Amygdala (tissue), 56 donors: ENCODE measurements around the gene SERPINA12.
A peak's percentile ranks its signal among the peaks of the same experiment; 100 is the strongest.

Experiments
- DNase-seq, 56 donors: peaks; one replicate each; lab custom pipeline; 2025; lab: John Stamatoyannopoulos, UW

Gene SERPINA12, protein sequence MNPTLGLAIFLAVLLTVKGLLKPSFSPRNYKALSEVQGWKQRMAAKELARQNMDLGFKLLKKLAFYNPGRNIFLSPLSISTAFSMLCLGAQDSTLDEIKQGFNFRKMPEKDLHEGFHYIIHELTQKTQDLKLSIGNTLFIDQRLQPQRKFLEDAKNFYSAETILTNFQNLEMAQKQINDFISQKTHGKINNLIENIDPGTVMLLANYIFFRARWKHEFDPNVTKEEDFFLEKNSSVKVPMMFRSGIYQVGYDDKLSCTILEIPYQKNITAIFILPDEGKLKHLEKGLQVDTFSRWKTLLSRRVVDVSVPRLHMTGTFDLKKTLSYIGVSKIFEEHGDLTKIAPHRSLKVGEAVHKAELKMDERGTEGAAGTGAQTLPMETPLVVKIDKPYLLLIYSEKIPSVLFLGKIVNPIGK

GRCh38 chr14:94509356-94509755 lies at the start of gene SERPINA12:
Gene SERPINA12, minus strand, starts transcription at chr14:94509469. Its CDS starts 11,072 bp downstream, at chr14:94498397.
- DNase-seq: no peak

DNA sequence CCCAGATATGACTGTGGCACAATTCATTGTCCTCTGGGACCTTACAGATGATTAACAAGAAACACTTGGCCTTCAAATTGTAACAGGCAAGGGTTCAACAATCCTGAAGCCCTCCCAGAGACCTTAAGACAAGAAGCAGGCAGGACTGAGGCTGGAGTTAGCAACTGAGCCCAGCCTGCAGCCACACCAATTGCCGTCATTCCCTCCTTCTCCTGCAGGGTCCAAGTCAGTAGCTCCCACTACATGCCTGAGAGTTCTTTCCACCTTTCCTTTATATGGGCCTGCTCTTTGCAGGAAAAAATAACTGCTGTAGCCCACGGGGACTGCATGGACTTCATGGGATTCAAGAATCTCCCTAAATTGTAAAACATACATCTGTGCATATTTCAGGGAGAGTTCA lies 49.6 kb upstream of the SERPINA12 start:
- DNase-seq: no peak

- no peak for DNase-seq
These were observed 48.1 kb upstream of the SERPINA12 start for GRCh38 chr14:94557327-94557726.

GRCh38 chr14:94555991-94556390 lies 46.7 kb upstream of the SERPINA12 start:
- DNase-seq: no peak

- DNase-seq: no peak
These were observed 40.8 kb upstream of the SERPINA12 start for GRCh38 chr14:94550041-94550440.

DNA sequence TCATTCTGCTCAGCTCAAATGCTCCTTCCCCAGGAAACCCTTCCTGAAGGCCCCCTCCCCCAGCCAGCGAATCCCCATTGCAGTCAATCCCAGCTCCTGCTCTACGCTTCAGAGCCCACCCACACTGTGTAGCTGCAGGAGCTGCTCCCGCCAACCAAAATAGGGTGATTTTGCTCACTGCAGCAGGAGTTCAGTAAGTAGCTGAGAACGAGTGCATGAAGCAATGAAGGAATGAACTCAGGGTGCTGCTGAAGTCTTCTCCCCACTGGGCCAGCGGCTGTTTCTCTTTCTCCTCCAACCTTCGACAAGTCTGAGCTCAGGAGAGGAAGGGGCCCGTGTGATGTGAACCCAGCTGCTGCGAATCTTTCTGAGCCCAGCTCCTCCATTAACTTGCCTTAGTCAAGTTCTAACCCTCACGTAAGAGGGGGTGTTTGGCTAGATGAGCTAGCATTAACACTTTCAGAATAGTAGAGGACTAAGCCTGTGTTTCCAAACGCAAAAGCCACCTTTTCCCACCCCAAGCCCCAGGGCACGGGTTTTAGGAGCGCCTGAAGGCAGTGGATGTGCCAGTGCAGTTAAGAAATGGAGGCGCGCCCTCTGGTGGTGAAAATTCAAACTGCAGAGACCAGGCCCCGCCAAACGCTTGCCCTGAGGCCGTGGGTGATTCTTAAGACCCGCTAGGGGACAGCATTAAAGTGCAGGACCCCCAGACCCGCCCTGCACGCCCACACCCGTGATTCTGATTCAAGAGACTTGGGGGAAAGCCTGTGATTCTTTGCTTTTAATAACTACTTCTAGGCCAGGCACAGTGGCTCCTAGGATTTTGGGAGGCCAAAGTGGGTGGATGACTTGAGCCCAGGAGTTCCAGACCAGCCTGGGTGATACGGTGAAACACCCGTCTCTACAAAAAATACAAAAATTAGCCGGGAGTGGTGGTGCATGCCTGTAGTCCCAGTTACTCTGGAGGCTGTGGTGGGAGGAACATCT lies 40.0 kb upstream of the SERPINA12 start:
- peak in 38 of 56 donors; percentile 5 to 70 (median 28) for DNase-seq

DNA sequence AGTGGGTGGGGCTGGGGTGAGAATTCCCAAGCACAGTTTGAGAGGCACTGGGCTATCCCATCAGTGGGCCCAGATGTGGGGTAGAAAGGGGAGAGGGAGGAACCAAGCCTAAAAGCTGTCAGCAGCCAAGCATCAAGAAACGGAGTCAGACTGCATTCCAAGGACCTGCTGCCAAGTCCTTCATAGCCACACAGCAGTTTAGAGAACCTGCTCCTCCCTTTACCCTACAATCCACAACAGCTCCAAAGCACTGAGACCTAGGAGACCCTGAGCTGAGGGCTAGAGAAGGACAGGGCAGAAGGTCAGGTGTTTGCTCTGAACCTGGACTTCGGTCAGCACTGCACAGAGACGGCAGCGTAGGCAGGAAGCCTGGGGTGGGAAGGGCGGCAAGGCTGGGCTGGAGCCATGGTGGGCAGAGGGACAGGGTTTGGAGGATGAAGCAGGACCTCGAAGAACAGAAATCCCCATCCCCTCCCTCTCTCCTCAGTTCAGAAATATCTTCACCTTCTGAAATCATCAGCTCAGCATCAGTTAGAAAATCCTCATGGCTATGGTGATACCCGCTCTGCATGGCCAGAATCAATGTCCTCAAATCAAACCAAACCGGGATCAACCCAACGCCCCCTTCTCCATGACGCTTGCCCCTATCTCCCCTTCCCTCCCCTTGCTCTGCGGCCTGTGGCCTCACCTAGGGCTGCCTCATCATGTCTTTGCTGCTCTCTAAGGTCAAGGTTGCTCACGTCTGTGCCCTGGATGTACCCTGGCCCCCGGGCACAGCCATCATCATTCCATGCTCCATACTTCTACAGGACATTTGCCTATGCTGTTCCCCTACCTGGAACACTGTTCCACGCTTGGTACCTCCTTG lies 39.1 kb upstream of the SERPINA12 start:
- no peak for DNase-seq

- DNase-seq: no peak
These were observed 38.5 kb upstream of the SERPINA12 start for GRCh38 chr14:94547726-94548125.

DNA sequence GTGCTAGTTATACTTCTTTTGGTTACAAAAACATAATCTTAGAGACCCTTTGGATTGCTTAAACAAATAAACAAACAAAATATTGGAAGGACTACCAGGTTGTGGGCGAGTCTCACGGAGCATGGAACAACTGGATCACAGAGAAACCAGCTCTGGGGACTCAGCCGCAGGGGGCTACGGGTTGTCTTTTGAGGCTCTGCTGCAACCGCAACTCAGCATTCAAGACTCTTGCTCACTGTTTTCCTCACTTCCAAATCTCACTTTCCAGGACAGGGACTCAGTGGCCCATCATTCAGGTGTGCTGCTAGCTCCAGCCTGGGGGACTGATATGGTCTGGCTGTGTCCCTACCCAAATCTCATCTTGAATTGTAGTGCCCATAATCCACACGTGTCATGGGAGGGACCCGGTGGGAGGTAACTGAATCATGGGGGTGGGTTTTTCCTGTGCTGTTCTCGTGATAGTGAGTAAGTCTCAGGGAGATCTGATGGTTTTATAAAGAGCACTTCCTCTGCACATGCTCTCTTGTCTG lies 37.9 kb upstream of the SERPINA12 start:
- no peak for DNase-seq

- peak in 44 of 56 donors; percentile 3 to 88 (median 50) for DNase-seq
These were observed 36.0 kb upstream of the SERPINA12 start for GRCh38 chr14:94545131-94545841.

DNA sequence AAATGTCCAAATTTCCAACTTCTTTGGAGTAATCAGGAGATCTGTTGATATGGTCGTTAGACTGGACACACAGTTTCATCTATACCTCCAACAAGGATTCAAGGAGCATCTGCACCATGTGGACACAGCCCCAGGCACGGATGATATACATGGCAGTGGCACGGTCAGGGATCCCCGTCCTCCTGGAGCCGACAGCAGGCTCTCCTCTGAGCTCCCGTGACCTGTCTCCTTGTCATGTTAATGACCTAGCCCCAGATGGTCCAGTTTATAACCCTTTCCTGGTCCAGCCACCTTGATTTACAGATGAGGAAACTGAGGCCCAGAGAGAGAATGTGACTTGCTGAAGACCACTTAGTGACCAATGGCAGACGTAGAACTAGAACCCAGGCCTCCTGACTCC lies 35.5 kb upstream of the SERPINA12 start:
- no peak for DNase-seq

- DNase-seq: no peak
These were observed 34.3 kb upstream of the SERPINA12 start for GRCh38 chr14:94543449-94544124.

GRCh38 chr14:94542811-94543440 lies 33.7 kb upstream of the SERPINA12 start:
- no peak for DNase-seq

- no peak for DNase-seq
These were observed 33.0 kb upstream of the SERPINA12 start for GRCh38 chr14:94542111-94542810.

GRCh38 chr14:94541234-94541975 lies 32.1 kb upstream of the SERPINA12 start:
- DNase-seq: no peak

DNA sequence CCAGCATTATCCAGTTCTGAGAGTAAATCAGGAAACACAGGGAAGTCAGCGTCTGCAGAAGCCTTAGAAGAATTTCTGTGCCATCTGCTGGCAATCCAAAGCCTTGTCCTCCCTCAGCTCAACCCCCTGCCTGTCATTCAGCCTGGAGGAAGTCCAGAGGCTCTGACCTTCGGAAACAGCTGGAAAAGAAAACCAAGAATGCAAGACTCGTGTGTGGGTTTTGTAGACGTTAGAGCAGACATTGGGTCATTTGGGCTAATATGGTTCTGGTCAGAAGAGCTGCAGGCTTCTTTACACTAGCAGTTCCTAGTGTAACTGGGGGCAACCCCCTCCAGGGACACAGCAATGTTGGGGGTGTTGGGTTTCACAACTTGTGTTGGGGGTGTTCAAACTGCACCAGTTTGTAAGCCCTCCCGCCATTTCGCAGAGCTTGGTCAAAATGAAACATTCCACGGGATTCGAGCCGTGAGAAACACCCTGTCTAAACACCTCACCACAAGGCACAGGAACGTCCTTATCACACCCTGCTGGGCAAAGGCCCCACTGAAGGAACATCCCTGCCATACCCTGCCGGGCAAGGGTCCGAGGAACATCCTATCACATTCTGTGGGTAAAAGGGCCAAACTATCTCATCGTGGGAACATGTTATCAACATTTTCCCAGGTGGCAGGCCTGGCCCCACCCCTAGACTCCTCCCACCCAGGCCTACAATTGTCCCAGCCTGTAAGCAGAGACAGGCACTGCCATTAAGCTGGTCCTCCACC lies 30.9 kb upstream of the SERPINA12 start:
- no peak for DNase-seq
